SK-N-SH treated with all-trans-retinoic acid at 6 μM for 48 hours (cell line): ENCODE measurements around the gene VSIG4.

Source experiments
- ARNTL ChIP-seq: fragments of 450-650 bp; formaldehyde crosslinking; IDR thresholded peaks from 2 replicates; pipeline ENCODE4 v1.5.0; 2020; ENCODE audit warnings: low read depth, mild to moderate bottlenecking, moderate library complexity, borderline replicate concordance
- CREB5 ChIP-seq: fragments of 250-450 bp; sonication (Bioruptor Pico); IDR thresholded peaks from 2 replicates; pipeline ENCODE4 v1.5.1; 2020; ENCODE audit warnings: low read depth, mild to moderate bottlenecking, moderate library complexity
- CSDC2 ChIP-seq: fragments of 250-450 bp; sonication (Bioruptor Pico); IDR thresholded peaks from 2 replicates; pipeline ENCODE4 v1.5.0; 2020; ENCODE audit warnings: mild to moderate bottlenecking, moderate library complexity
- OSR1 ChIP-seq: fragments of 250-450 bp; sonication (Bioruptor Pico); IDR thresholded peaks from 2 replicates; pipeline ENCODE4 v1.8.0; 2022; ENCODE audit warnings: moderate library complexity, mild to moderate bottlenecking, inconsistent platforms
- PATZ1 ChIP-seq: fragments of 250-450 bp; sonication (Bioruptor Pico); IDR thresholded peaks from 2 replicates; pipeline ENCODE4 v1.8.0; 2020; ENCODE audit warnings: mild to moderate bottlenecking, moderate library complexity, borderline replicate concordance
- PPARA ChIP-seq: fragments of 250-450 bp; sonication (Bioruptor Pico); IDR thresholded peaks from 2 replicates; pipeline ENCODE4 v1.5.0; 2020; ENCODE audit warnings: mild to moderate bottlenecking, borderline replicate concordance
- RARB ChIP-seq: fragments of 250-450 bp; sonication (Bioruptor Pico); IDR thresholded peaks from 2 replicates; pipeline ENCODE4 v1.8.0; 2021; ENCODE audit warnings: mild to moderate bottlenecking, moderate library complexity
- TOX ChIP-seq: fragments of 250-450 bp; sonication (Bioruptor Pico); IDR thresholded peaks from 2 replicates; pipeline ENCODE4 v1.8.0; 2021; ENCODE audit warnings: mild to moderate bottlenecking, moderate library complexity, borderline replicate concordance
- ZC3H10 ChIP-seq: fragments of 250-450 bp; sonication (Bioruptor Pico); IDR thresholded peaks from 2 replicates; pipeline ENCODE4 v1.5.1; 2021; ENCODE audit warnings: mild to moderate bottlenecking, moderate library complexity
- ZFP30 ChIP-seq: fragments of 450-650 bp; formaldehyde crosslinking; IDR thresholded peaks from 2 replicates; pipeline ENCODE4 v1.5.0; 2022; ENCODE audit warnings: mild to moderate bottlenecking, moderate library complexity

GRCh38 chrX:65993332-65993731 lies 46.5 kb downstream of the VSIG4 start:
- no peak for TF ChIP-seq OSR1 (CRISPR knock-in tag)
- no peak for TF ChIP-seq TOX
- TF ChIP-seq CREB5 (CRISPR knock-in tag), result no peak
- TF ChIP-seq ZFP30, result no peak
- no peak for TF ChIP-seq RARB (CRISPR knock-in tag)
- TF ChIP-seq ZC3H10, result no peak
- TF ChIP-seq PATZ1, result no peak
- TF ChIP-seq CSDC2 (CRISPR knock-in tag), result no peak
- no peak for TF ChIP-seq PPARA (CRISPR knock-in tag)
- TF ChIP-seq ARNTL (CRISPR knock-in tag), result no peak
